GM21528 (cell line): ENCODE results near the gene TPD52L1.

Experiments used
- ATAC-seq: cut with Tn5 transposase; IDR thresholded peaks from one replicate; pipeline ENCODE4 v1.9.1; 2021; ENCODE audit warnings: mild to moderate bottlenecking, moderate library complexity; ENCODE audit not compliant: unreplicated experiment, low FRiP score

The TPD52L1 gene

GRCh38 chr6:125173341-125174095, 19.9 kb downstream of the TPD52L1 start:
- ATAC-seq: no peak

GRCh38 chr6:125174626-125175025, 21.1 kb downstream of the TPD52L1 start:
- no peak for ATAC-seq

- no peak for ATAC-seq
Observed at GRCh38 chr6:125175466-125176048, 22.0 kb downstream of the TPD52L1 start.

- no peak for ATAC-seq
Observed at GRCh38 chr6:125182237-125183008, 28.9 kb downstream of the TPD52L1 start.

GRCh38 chr6:125183391-125183790, 29.8 kb downstream of the TPD52L1 start:
- ATAC-seq: no peak

- no peak for ATAC-seq
Observed at GRCh38 chr6:125188037-125188436, 34.5 kb downstream of the TPD52L1 start.

GRCh38 chr6:125188594-125189203, 35.1 kb downstream of the TPD52L1 start:
- ATAC-seq: no peak

- ATAC-seq: no peak
Observed at GRCh38 chr6:125189494-125189893, 35.9 kb downstream of the TPD52L1 start.

GRCh38 chr6:125190667-125191066, 37.1 kb downstream of the TPD52L1 start:
- ATAC-seq: no peak

- peak; percentile 99 for ATAC-seq
Observed at GRCh38 chr6:125191916-125192609, 38.5 kb downstream of the TPD52L1 start.

GRCh38 chr6:125192610-125192930, 39.0 kb downstream of the TPD52L1 start:
- peak; percentile 14 for ATAC-seq

GRCh38 chr6:125193208-125193607, 39.6 kb downstream of the TPD52L1 start:
- ATAC-seq: no peak

GRCh38 chr6:125194941-125195340, 41.4 kb downstream of the TPD52L1 start:
- ATAC-seq: no peak

- no peak for ATAC-seq
Observed at GRCh38 chr6:125195526-125195925, 42.0 kb downstream of the TPD52L1 start.

GRCh38 chr6:125196613-125197012, 43.0 kb downstream of the TPD52L1 start:
- no peak for ATAC-seq

GRCh38 chr6:125197795-125198269, 44.3 kb downstream of the TPD52L1 start:
- ATAC-seq: no peak

GRCh38 chr6:125198398-125198937, 44.9 kb downstream of the TPD52L1 start:
- ATAC-seq: no peak

GRCh38 chr6:125200941-125201340, 47.4 kb downstream of the TPD52L1 start:
- no peak for ATAC-seq

GRCh38 chr6:125201961-125202729, 48.6 kb downstream of the TPD52L1 start:
- no peak for ATAC-seq
